Right cardiac atrium (tissue), 5 donors: ENCODE data around the gene SEL1L. TPM values are rescaled to one million over a fixed set of nuclear protein-coding genes. Genes with fewer than 3 reads are reported as not detected.
"Not testable (repeated sequence)": the region's sequence is repeated elsewhere in the genome, so short reads cannot be mapped to it uniquely, and the experiment has no call there.

Source experiments
- ATAC-seq, 2 donors: fragments of 200-7000 bp; cut with Tn5 transposase; one replicate each; pipeline versions ENCODE4 v1.8.0 to v1.9.1; 2020; ENCODE audit warnings: moderate library complexity in 2 of 2, mild to moderate bottlenecking in 1 of 2
- DNase-seq, 3 donors: peaks; one replicate each; pipeline ENCODE4 v3.0.0-alpha.2; 2020
- H3K27ac ChIP-seq: one replicate; pipeline ENCODE4 v1.5.1; 2013; ENCODE audit warnings: mild to moderate bottlenecking, low read length, control low read depth, moderate library complexity
- H3K27me3 ChIP-seq: one replicate; pipeline ENCODE4 v1.6.1; 2013; ENCODE audit not compliant: control insufficient read depth, insufficient read depth
- H3K4me1 ChIP-seq: one replicate; pipeline ENCODE4 v1.6.1; 2013; ENCODE audit warnings: low read length; ENCODE audit not compliant: control insufficient read depth, insufficient read depth
- H3K4me3 ChIP-seq: one replicate; pipeline ENCODE4 v1.5.1; 2013; ENCODE audit warnings: low read length, control low read depth
- H3K9me3 ChIP-seq: one replicate; pipeline ENCODE4 v1.6.1; 2013; ENCODE audit warnings: low read length; ENCODE audit not compliant: control insufficient read depth
- WGBS: extraction: QIAGEN DNeasy Blood & Tissue Kit; methylation state at CpG from one replicate; pipeline ENCODE4 v1.1.7; 2013; 5-methylcytosine and 5-hydroxymethylcytosine counted together
- intact Hi-C, 4 donors: fragments of 100-400 bp; cut with DNase I; formaldehyde crosslinking; loops; one replicate each; pipeline versions ENCODE4 v1.11.0 to v1.14.0; 2022 to 2023
- polyA plus RNA-seq: library from polyadenylated mRNA; stranded (reverse); fragments of 200-250 nt; gene quantifications from one replicate; pipeline ENCODE4 v1.2.3, GENCODE V29; 2013
- total RNA-seq, 4 donors: library from RNA; stranded (reverse); fragmentation: NEBNext Ultra II Directional; extraction: Animal tissue kit (Norgen Biotek cat#: 25700); gene quantifications; one replicate each; pipeline ENCODE4 v1.2.1, GENCODE V29; 2021
- donor health status: healthy with polysubstance abuse.
- donor health status: DM: no; HTN: yes; CAD: no.
- donor health status: DM: no; HTN: no; CAD: no.
- donor health status: DM: no; HTN: yes; CAD: no; lungs with severe emphysema.
- donor health status: DM: yes; HTN: yes; CAD: no.

The SEL1L gene
- total and polyA plus RNA-seq, 5 donors, result 13.9 to 77.7 (median 61.7) TPM

- DNase-seq, result no peak
- Histone ChIP-seq H3K27ac (no peak overlapping the region), H3K4me1 (no peaks in the 10 kb centered on the region), H3K4me3 (no peak overlapping the region), H3K9me3 (no peaks in the 10 kb centered on the region), H3K27me3 (no peaks in the 10 kb centered on the region)
- WGBS, result 85% methylated on average over 1 of the region's 1 CpG
- intact Hi-C loops, result no loop called here
- ATAC-seq, result no peak
Measured at GRCh38 chr14:81525129-81525528, 8.5 kb downstream of the SEL1L start.

- Histone ChIP-seq H3K9me3 (no peaks in the 10 kb centered on the region), H3K27me3 (no peaks in the 10 kb centered on the region), H3K4me3 (no peak overlapping the region), H3K4me1 (peaks cover 7% of the 10 kb centered on the region), H3K27ac (no peak overlapping the region)
- WGBS, result 65% methylated on average over 2 of the region's 2 CpGs
- no peak for DNase-seq
- ATAC-seq, result no peak
- intact Hi-C loops, result no loop called here
Measured at GRCh38 chr14:81523616-81524015, 10.0 kb downstream of the SEL1L start.

- H3K4me3 ChIP-seq, result no peak overlapping the region
- ATAC-seq (no peak), DNase-seq (no peak)
- no peaks in the 10 kb centered on the region for H3K27me3 ChIP-seq
- WGBS, result 82% methylated on average over 4 of the region's 4 CpGs
- intact Hi-C loops, result no loop called here
- no peak overlapping the region for H3K27ac ChIP-seq
- H3K4me1 ChIP-seq, result peaks cover 7% of the 10 kb centered on the region
- no peaks in the 10 kb centered on the region for H3K9me3 ChIP-seq
Measured at GRCh38 chr14:81523016-81523415, 10.6 kb downstream of the SEL1L start.

GRCh38 chr14:81521356-81521755 is 12.3 kb downstream of the SEL1L start:
- intact Hi-C loops, result no loop called here
- Histone ChIP-seq H3K27me3 (no peaks in the 10 kb centered on the region), H3K4me1 (peaks cover 9% of the 10 kb centered on the region), H3K27ac (no peak overlapping the region), H3K4me3 (no peak overlapping the region), H3K9me3 (no peaks in the 10 kb centered on the region)
- ATAC-seq (no peak), DNase-seq (no peak)
- WGBS, result 94% methylated on average over 4 of the region's 4 CpGs

- no peak overlapping the region for H3K4me3 ChIP-seq
- peak; percentile 69 to 86 for ATAC-seq
- peak overlapping the region; percentile 91 for H3K27ac ChIP-seq
- intact Hi-C loops, result no loop called here
- no peaks in the 10 kb centered on the region for H3K9me3 ChIP-seq
- H3K27me3 ChIP-seq, result no peaks in the 10 kb centered on the region
- peaks cover 9% of the 10 kb centered on the region for H3K4me1 ChIP-seq
- DNase-seq, result no peak
- 28% methylated on average over 3 of the region's 3 CpGs for WGBS
Measured at GRCh38 chr14:81519200-81520011, 14.2 kb downstream of the SEL1L start.

GRCh38 chr14:81517798-81518398 is 15.8 kb downstream of the SEL1L start:
- Histone ChIP-seq H3K27ac (peak overlapping the region; percentile 50), H3K4me3 (no peak overlapping the region), H3K9me3 (no peaks in the 10 kb centered on the region), H3K4me1 (peaks cover 9% of the 10 kb centered on the region), H3K27me3 (no peaks in the 10 kb centered on the region)
- DNase-seq (peak; percentile 55 to 78 (median 56)), ATAC-seq (peak; percentile 81 to 84)
- 63% methylated on average over 7 of the region's 7 CpGs for WGBS
- intact Hi-C loops, result no loop called here

GRCh38 chr14:81516986-81517797 is 16.5 kb downstream of the SEL1L start:
- Histone ChIP-seq H3K27me3 (no peaks in the 10 kb centered on the region), H3K4me3 (no peak overlapping the region), H3K9me3 (no peaks in the 10 kb centered on the region), H3K4me1 (peaks cover 10% of the 10 kb centered on the region), H3K27ac (peak overlapping the region; percentile 36)
- intact Hi-C loops, result no loop called here
- 26% methylated on average over 2 of the region's 2 CpGs for WGBS
- DNase-seq (no peak), ATAC-seq (peak; percentile 71 to 75)

GRCh38 chr14:81515927-81516326 is 17.7 kb downstream of the SEL1L start:
- not testable (repeated sequence) for DNase-seq
- H3K4me1 ChIP-seq, result peaks cover 10% of the 10 kb centered on the region

GRCh38 chr14:81512826-81513225 is 20.8 kb downstream of the SEL1L start:
- 83% methylated on average over 6 of the region's 6 CpGs for WGBS
- H3K27me3 ChIP-seq, intact Hi-C loops, DNase-seq, H3K27ac ChIP-seq, ATAC-seq, H3K4me1 ChIP-seq, H3K9me3 ChIP-seq, H3K4me3 ChIP-seq: not testable (repeated sequence)

More at GRCh38 chr14:81515927-81516326, 17.7 kb downstream of the SEL1L start:
- H3K27me3 ChIP-seq, H3K27ac ChIP-seq, H3K4me3 ChIP-seq, intact Hi-C loops, H3K9me3 ChIP-seq, ATAC-seq: not testable (repeated sequence)
- 75% methylated on average over 8 of the region's 8 CpGs for WGBS

- H3K9me3 ChIP-seq, result no peaks in the 10 kb centered on the region
- WGBS, result 73% methylated on average over 6 of the region's 6 CpGs
- H3K27me3 ChIP-seq, result no peaks in the 10 kb centered on the region
- ATAC-seq (no peak), DNase-seq (no peak)
- no peak overlapping the region for H3K27ac ChIP-seq
- H3K4me1 ChIP-seq, result peaks cover 4% of the 10 kb centered on the region
- intact Hi-C loops, result no loop called here
- no peak overlapping the region for H3K4me3 ChIP-seq
Measured at GRCh38 chr14:81511111-81511904, 22.3 kb downstream of the SEL1L start.
